Measurements from ENCODE around the gene CAMK1G.

CAMK1G gene

DNA sequence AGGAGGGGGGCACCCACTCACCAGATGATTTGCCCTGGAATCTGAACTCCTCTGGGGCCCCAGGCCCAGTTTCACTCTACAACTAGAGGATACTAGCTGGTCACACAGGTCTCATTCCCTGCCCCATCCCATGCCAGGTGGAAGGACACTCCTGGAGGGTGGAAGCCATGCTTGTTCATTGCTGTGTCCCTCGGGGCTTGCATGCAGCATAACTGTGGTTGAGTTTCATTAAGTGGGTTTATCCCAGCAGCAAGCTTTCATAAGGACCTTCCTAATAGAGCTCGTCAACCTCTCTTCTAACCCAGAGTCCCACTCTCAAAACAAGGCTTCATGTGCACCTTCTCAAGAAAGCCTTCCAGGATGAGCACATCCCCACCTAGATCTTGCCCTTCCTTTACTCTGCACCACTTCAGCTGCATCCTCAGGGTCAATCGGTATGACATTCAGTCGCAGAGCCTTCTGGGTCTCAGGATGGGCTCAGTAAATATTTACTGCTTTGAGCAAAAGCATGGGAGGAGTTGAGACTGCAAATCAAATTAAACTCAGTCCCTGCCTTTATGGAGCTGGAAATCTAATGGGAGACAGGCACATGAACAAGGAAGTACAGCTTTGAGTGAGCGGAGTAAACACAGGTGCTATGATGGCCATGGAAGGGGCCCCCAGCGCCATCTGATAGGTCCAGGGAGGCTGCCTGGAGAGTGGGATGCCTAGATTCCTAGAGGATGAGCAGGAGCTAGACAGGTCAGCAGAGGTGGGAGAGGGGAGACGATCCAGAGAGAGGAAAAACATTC is 36.4 kb downstream of the CAMK1G start:
- DNase-seq (ENCODE audit: low spot score) = no peak

DNA sequence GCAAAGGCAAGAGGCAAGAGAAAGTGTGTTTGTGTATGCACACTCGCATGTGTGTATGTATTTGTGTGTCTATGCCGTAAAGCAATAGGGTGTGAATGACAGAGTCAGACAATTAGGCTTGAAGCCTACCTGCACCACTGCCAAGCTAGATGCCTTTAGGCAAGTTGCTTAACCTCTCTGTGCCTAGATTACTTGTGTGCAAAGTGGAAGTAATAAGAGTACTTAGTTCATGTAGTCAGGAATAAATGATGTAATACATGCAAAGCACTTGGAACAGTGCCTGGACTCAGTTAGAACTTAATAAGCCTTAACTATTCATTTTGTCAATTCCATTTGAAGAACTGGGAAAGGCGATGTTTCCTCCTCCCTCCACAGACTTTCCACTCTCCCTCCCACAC is 37.0 kb downstream of the CAMK1G start:
- DNase-seq (ENCODE audit: low spot score) = no peak

DNA sequence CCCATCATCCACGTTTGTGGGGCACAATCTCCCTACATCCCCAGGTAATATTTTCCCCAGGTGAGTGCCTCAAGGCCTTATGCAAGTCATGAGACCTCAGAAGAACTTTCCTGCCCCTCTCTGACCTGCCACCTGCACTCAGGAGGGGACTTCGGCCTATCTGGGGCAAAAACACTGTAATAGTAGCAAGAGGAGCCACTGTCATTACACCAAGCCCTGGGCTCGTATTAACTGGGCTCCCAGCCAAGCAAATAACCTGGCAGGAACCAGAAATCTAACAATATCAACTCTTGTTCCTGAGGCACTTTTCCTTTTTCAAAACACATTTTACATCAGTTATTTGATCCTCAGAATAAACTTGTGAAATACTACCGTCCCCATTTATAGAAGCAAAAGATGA is 37.8 kb downstream of the CAMK1G start:
- no peak for DNase-seq (ENCODE audit: low spot score)

DNA sequence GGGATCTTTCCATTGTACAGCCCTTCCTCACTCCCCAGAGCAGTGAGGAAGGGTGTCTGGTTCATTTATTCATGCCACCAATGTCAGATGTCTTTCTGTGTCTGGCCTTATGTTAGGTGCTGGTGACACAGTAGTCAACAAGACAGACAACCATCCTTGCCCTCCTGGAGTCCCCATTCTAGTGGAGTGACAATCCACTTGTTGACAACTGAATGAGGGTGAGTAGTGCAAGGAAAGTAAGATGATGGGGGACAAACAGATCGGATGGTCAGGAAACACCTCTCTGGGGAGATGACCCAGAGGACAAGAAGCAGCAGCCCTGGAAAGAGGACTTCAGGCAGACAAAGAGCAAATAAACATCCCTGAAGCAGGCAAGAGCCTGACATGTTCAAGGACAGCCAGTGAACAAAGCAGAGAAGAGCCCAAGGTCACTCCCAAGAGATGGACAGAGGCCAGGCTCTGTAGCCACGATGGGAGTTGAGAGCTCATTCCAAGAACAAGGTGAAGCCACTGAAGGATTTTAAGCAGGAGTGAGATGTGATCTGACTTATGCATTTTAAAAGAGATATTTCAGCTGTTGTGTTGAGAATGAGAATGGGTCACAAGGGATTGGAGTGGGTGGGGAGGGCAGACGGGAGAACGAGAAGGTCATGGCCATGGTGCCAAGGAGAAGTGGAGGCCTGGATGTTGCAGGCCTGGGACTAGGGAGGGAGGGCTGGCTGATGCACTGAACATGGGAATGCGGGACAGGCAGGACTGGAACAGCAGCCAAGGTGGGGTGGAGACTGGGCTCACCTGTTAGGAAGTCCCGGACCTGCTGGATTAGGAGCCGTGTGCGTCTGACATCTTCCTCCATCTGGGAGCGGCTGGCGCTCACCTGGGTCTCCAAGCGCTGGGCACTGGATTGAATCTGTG is 38.5 kb downstream of the CAMK1G start:
- DNase-seq (ENCODE audit: low spot score) = no peak

DNA sequence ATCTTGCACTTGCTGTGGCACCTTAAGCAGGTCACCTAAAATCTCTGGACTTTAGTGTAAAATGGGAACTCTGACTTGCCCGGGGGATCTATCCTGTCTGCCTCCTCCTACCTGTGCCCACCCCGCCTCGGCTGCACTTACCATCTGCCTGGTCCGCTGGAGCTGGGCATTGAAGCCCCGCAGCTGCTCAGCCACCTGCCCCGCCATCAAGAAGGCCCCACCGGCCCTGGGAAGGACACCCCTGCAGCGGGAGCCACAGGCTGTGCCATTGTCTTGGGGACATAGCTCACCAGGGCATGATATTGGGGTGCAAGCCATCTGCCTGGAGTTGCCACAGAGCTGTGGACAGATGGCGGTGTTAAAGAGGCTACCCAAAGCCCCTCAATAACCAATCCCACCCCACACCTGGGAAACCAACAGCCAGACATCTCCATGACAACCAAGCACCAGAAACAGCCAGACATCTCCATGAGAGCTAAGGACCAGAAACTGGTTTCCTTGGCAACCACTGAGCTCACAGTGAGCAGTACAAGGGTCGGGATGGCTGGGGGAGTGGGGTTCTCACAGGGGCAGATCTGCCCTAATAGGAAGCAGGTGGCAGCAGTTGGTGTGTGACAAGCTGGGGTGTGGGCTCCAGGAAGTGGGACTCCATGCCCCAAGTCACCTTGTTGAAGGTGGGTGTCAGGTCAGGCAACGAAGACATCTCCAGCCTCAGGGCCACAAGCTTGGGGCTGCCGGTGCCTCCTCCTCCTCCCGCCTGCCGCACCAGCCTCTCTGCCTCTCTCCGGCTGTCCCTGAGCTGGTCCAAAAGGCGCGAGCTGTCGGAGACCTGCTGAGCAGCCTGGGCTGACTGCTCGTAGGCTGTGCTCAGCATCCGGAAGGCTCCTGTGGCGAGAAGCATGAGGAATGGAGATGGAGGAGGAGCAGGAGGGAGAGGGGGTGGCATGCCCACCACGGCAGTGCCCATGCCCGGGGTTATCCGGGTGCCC is 39.6 kb downstream of the CAMK1G start:
- DNase-seq (ENCODE audit: low spot score) = no peak

DNA sequence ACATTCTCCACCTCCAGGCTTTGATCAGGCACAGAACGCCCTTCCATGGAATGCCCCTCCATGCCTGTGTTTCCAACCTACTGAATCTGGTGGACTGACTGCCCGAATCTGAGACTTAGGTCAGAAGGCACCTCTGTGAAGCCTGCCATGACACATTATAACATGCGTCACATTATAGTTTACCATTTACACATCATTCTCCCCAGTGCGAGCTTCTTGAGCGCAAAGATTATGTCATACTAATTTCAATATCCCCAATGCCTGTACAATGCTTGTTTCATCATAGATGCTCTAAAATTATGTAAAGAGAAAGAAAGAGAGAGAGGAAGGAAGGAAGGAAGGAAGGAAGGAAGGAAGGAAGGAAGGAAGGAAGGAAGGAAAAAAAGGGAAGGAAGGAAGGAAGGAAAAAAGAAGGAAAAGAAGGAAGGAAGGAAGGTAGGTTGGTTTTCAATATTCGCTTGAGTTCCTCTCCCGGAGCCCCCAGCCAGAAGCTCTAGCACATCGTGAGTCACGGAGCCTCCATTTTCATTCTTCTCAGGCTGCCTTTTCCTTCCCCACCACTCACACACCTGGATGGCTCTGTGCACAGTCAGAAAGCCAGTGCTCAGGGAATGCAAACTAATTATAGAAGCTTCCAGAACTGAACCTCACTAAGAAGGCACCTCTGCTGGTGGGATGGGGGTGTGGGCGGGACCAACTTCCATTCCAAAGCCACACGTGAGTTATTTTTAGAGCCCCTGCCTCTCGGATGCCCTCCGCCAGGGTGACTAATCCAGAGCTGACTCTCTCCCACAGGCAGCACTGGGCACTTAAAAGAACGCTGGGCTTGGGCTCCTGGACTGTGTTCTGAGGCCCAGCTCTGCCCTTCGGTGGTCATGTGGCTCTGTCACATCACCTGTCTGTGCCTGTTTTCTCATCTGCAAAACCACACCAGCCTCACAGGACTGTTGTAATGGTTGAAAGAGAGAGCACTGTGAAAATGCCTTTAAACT is 41.3 kb downstream of the CAMK1G start:
- no peak for DNase-seq (ENCODE audit: low spot score)

DNA sequence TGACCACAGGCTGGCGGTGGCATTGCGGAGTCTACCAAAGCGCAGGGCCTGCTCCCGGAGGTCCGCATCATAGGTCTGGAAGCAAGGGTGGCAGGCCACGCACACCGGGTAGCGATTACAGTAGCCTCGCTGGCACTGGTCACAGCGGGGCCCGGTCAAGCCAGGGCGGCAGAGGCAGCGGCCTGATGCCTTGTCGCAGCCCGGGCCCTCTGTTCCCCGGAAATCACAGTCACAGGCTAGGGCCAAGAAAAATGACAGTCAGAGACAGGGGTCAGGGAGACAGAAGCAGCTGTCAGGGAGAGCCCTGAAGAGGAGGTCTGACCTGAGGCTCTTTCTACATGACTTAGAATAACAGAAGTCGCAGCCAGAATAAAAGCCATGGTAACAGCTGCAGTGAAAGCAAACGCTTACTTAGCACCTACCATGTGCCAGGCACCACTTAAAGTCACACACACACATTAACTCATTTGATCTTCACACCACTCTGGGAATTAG is 42.3 kb downstream of the CAMK1G start:
- DNase-seq (ENCODE audit: low spot score) = no peak

DNA sequence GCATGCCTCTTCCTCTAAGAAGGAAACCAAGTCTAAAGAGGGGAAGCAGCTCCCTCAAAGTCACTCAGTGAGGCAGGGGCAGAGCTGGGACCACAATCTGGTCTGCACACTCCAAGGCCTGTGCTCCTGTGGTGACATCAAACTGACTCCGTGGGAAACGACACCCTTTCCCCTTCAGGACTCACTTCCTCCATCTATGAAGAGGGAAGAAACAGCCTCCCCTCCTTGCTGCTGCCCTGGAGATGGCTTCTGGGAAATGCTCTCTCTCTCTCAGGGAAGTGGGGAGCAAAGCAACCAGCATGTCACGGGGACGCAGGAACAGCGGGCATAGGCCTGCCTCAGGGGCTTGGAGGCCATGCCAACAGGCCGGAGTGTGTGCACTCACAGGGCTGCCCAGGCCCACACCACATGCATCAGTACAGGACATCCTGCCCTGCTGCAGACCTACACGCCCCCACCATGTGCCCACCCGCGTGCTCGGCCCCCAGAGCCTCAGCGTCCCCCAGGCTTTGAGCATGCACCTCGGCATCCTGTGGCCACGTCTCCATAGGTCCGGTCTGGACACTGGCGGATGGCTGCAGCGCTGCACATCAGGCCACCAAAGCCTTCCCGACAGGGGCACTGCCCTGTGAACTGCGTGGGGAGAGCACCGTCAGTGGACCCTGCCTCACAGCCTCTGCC is 43.0 kb downstream of the CAMK1G start:
- no peak for DNase-seq (ENCODE audit: low spot score)

DNA sequence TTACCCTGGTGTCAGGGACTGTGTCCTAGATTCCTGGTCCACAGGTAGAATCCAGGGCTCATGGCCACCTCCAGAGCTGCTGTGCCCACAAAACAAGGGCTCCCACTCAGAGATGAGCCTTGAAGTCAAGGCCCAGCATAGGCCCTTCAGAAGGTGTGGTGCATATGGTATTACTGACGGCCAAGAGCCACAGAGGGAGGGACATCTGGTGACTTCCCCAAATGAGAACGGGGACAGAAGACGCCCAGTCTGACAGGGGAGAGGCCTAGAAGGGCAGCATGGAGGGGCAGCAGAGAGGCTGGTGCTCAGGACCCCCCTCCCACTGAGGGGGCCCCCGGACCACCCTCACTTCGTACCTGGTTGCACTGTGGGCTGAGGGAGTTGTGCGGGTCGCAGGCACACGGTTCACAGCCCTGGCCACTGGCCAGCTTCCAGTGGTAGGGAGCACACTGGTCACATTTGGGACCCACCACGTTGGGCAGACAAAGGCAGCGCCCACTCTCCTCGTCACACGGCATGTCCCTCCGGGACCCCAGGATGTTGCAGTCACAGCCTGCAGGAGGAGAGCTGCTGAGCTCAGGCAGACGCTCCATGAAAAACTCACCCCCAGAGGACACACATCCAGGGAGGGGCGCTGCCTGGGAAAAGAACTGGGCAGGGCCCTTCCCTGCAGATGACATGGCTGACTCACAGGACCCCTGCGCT is 43.7 kb downstream of the CAMK1G start:
- DNase-seq (ENCODE audit: low spot score) = no peak

DNA sequence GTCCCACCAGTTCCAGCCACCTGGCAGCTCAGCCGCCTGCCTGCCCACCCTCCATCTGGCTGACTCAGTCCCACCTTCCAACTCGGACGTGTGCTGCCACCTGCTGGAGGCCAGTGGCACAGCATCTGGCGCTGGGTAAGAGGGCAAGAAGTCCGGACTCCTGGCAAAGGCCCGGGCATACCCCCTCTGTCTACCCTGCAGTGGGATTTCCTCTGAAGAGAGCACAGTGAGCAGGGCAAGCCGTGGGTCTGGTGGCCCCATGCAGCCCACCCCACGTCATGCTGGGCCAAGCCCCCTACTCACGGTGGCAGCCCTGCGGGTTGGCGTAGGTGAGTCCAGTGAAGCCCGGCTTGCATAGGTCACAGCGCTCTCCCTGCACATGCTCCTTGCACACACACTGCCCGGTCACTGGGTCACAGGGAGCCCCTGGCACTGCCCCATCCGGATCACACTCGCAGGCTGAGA is 44.2 kb downstream of the CAMK1G start:
- DNase-seq (ENCODE audit: low spot score) = peak; percentile 85

DNA sequence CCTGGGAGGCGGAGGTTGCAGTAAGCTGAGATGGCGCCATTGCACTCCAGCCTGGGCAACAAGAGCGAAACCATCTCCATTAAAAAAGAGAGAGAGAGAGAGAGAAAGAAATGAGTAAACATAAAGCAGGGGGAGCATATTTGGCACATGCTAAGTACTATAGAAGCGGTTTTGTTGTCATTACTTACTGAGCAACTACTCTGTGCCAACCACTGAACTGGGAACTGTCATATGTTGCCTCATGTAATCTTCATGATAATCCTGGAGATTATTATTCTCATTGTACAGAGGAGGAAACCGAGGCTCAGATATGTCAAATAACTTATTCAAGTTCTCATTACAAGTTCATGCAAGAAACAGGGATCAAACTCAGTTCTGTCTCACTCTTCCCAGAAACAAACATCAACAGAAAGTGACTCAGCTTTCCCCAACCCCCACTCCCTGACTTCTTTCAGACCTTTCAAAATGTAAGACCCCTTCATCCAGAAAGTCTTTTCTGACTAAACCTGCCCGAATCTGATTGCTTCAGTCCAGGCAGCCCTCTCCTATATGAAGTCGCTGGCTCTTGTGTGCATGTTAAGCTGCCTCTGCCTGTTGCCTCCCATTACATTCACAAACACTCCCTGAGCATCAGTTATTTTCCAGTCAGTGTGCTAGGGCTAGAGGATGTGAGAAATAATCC is 45.2 kb downstream of the CAMK1G start:
- DNase-seq (ENCODE audit: low spot score) = no peak

DNA sequence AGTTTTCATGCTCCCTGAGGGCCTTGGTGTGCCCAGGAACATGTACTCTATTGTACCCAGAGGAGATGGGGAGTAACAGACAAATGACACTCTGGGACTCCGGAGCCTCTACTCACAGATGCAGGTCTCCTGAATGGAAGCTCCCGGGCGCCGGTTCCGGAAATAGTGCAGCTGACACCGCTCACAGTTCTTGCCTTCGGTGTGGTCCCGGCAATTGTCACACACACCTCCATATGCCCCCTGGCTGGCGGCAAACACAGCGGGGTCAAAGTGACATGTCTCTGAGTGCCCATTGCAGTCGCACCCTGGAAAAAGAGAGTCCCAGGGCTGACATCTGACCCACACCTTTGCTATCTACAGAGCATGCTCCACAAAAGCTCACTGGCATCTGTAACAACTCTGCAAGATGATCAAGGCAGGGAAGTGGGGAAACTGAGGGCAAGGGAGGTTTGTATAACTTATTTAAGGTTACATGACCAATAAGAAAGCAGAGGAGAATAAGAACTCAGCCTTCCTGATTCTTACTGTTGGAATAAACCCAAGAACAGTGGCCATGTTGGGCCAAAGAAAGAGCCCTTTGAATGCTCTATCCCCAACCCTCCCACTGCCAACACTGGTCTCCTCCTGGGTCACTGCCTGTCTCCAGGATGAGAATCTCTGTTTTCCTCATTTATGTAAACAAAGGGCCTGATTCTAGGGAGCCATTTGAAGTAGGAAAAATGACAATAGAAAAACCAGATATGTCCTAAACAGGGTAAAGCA is 46.3 kb downstream of the CAMK1G start:
- peak; percentile 89 for DNase-seq (ENCODE audit: low spot score)

DNA sequence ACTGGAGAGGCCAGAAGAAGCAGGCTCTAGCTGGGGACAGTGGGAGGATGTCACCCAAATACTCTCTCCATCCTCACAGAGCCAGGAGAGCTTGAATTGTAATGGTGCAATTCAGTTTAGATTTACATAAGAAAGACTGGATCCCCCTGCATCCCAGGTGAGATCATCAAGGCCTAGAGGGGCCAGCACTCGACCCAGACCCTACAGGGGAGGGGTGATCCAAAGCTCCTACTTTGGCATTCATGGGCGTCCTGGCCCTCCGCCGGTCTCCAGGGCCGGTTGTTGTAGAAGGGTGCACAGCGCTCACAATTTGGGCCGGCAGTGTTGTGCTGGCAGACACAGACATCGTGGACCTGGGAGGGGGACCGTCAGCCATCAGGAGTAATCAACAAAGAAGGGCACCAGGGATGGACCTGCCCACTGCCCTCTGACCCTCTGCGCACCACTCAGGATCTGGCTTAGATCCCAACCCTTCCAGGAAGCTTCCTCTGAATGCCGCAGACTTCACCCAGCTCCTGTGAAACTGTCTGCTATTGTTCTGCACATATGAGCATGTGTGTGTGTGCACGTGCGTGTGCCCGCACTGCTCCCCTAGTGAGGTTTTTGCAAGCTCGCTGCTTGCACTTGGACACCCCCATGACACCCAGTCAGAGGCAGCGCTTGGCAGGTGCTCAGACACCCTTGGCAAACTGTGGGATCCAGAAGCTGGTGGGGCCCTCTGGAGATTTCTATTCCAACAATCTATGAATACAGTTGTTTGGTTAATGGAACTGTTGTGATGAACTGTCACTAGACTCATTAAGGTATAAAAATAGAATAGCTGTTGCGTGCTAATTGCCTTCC is 47.1 kb downstream of the CAMK1G start:
- DNase-seq (ENCODE audit: low spot score) = peak; percentile 49

DNA sequence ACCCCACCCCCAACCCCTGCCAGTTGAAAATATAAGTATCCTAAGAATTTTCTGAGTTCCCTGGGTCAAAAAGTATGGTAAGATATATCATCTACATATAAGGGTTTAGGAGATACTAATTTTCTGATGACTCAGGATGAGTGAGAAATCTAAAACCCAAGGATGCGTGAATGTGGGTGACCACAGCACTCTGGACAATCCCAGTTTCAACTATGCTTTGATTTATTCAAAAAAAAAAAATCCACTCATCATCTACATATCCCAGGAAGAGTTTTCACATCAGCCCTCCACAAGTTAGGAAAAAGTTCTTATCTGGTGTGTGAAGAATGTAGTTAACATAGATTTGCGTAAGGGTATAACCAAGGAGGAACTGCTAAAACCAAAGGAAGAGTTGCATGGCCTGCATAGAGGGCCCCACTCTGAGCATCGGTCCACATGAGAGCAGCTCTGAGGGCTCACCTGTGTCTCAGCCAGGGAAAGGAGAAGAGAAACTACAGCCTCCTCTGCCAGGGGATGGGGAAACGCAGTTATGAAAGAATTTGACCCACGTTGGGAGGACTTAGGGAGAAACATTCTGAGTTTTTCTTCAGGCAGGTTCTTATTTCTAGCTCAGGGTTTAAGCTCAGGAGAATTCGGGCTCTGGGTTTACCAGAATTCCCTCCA is 50.0 kb downstream of the CAMK1G start:
- no peak for DNase-seq (ENCODE audit: low spot score)

DNA sequence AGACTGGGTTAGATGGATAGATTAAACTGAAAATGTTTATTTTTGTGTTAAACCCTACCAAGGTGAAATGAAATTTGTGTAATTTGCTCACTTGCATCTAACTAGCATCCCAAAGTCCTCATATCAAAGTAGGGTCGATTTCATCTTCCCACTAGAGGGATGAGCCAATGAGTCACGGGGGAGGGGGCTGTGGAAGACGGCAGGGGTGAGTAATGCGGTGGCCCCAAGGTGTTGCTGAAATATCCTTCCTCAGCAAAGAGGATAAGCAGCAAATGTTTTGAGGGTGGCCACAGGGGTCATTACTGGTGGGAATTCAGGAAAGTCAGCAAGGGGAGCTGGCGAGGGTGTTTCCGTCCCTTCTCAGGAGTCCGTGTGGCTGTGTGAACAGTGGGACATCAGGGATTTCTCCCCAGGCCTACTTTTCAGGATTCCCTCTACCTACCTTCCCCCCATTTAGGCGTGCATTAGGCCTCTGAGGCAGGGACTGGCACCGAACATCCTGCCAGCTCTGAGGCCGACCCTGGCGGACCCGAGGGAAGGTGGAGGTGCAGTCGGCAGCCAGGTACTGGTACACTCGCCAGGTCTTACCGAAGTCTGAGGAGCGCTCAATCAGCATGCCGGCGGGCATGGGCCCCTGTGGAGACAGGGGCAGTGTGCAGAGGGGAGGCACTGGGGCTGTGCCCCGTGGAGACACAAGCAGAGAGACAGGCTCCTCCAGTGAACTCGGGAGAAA is 50.7 kb downstream of the CAMK1G start:
- DNase-seq (ENCODE audit: low spot score) = no peak

DNA sequence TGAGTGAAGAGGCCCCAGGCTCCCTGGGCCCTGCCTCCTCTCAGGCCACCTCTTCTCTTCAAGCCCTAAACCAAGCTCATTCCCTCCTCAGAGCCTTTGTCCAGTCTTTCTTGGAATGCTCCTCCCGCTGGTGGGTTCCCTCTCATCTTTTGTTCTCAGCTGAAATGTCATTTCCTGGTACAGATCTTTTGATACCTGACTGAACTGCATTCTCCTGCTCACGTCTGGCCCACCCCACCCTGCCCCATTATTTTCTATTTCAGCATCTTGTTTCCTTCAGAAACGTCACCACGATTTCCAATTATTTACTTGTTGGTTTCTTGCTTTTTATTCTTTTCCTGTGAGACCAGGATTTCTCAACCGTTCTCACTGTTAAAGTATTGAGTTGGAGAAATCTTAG is 52.3 kb downstream of the CAMK1G start:
- DNase-seq (ENCODE audit: low spot score) = no peak

Data from pons (tissue), 1 donor.